Activated CD8-positive, alpha-beta T cell treated with anti-CD3 and anti-CD28 coated beads for 36 hours (primary cell): ENCODE results near the gene ANKRD23. TPM values are rescaled to one million over a fixed set of nuclear protein-coding genes. Genes with fewer than 3 reads are reported as not detected.
A peak's percentile ranks its signal among the peaks of the same experiment; 100 is the strongest.
"Not testable (repeated sequence)": the region's sequence is repeated elsewhere in the genome, so short reads cannot be mapped to it uniquely, and the experiment has no call there.

ENCODE experiments used
- ATAC-seq: fragments of 200-7000 bp; cut with Tn5 transposase; one replicate; pipeline ENCODE4 v1.10.0; 2021; ENCODE audit warnings: mild to moderate bottlenecking, moderate library complexity
- CTCF ChIA-PET: fragments of 350-600 bp; sonication (Branson Sonifier 250); formaldehyde crosslinking; loops from one replicate; lab custom pipeline; 2021; ENCODE audit warnings: antibody characterized with exemption; lab: Charles Lee
- POLR2A ChIA-PET: fragments of 350-600 bp; sonication (Branson Sonifier 250); formaldehyde crosslinking; loops from one replicate; lab custom pipeline; 2021; ENCODE audit warnings: antibody characterized with exemption; lab: Charles Lee
- DNase-seq: peaks from one replicate; pipeline ENCODE4 v3.0.0-alpha.2; 2020
- H3K27ac Mint-ChIP-seq: one replicate; pipeline ENCODE4 v1.8.0; 2021; ENCODE audit warnings: mild to moderate bottlenecking, mixed read lengths
- H3K27me3 Mint-ChIP-seq: one replicate; pipeline ENCODE4 v1.8.0; 2021; ENCODE audit warnings: mixed read lengths
- H3K36me3 Mint-ChIP-seq: one replicate; pipeline ENCODE4 v1.8.0; 2021; ENCODE audit warnings: low read depth, mixed read lengths
- H3K4me1 Mint-ChIP-seq: one replicate; pipeline ENCODE4 v1.8.0; 2021; ENCODE audit warnings: low read depth, mixed read lengths
- H3K4me3 Mint-ChIP-seq: one replicate; pipeline ENCODE4 v1.8.0; 2021; ENCODE audit warnings: mild to moderate bottlenecking, moderate library complexity, mixed read lengths
- H3K9me3 Mint-ChIP-seq: one replicate; pipeline ENCODE4 v1.8.0; 2021; ENCODE audit warnings: mixed read lengths
- intact Hi-C: fragments of 100-400 bp; cut with micrococcal nuclease; formaldehyde crosslinking; loops from one replicate; pipeline ENCODE4 v1.10.0; 2022
- total RNA-seq, 2 experiments: library from RNA; stranded (reverse); gene quantifications; one replicate each; pipeline ENCODE4 v1.2.3, GENCODE V29; 2021
- TF ChIP-seq, protein P1 (sequence below): fragments of 200-600 bp; IDR thresholded peaks from one replicate; pipeline ENCODE4 v1.8.0; 2022; ENCODE audit warnings: antibody characterized with exemption, mild to moderate bottlenecking

ANKRD23 gene
- total RNA-seq, 2 experiments from 2014 or later = 5.3 to 5.7 TPM

- Mint-ChIP-seq H3K27ac (no peak overlapping the region), H3K36me3 (peaks cover 14% of the 10 kb centered on the region), H3K4me1 (peaks cover 24% of the 10 kb centered on the region), H3K27me3 (no peaks in the 10 kb centered on the region), H3K4me3 (no peak overlapping the region), H3K9me3 (no peaks in the 10 kb centered on the region)
- DNase-seq (no peak), ATAC-seq (no peak)
- POLR2A ChIA-PET = interaction anchor here (1.6 kb wide), 1 partner anchor 32 kb away, joined by 4 read pairs; no protein-coding TSS in a partner anchor
- intact Hi-C loops = no loop called here
- CTCF ChIA-PET = interaction anchor here (1.9 kb wide), 1 partner anchor 88 kb away, joined by 10 read pairs; no protein-coding TSS in a partner anchor
- TF ChIP-seq, protein P1, sequence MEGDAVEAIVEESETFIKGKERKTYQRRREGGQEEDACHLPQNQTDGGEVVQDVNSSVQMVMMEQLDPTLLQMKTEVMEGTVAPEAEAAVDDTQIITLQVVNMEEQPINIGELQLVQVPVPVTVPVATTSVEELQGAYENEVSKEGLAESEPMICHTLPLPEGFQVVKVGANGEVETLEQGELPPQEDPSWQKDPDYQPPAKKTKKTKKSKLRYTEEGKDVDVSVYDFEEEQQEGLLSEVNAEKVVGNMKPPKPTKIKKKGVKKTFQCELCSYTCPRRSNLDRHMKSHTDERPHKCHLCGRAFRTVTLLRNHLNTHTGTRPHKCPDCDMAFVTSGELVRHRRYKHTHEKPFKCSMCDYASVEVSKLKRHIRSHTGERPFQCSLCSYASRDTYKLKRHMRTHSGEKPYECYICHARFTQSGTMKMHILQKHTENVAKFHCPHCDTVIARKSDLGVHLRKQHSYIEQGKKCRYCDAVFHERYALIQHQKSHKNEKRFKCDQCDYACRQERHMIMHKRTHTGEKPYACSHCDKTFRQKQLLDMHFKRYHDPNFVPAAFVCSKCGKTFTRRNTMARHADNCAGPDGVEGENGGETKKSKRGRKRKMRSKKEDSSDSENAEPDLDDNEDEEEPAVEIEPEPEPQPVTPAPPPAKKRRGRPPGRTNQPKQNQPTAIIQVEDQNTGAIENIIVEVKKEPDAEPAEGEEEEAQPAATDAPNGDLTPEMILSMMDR = no peak
These were observed 19.9 kb upstream of the ANKRD23 start for GRCh38 chr2:96863575-96864342.

DNA sequence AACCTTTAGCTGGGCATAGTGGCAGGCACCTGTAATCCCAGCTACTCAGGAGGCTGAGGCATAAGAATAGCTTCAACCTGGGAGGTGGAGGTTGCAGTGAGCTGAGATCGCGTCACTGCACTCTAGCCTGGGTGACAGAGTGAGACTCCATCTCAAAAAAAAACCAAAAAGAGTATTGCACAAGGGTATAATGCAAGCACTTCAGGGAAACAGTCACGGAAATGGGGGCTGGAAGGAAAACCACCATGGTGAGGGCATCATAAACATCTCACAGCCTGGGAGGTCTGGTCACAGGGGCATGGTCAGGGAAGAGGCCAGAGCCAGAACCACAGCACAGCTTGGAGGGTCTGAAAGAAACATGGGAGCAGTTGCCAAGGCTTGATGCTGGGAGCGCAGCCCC, 19.2 kb upstream of the ANKRD23 start:
- H3K4me3 Mint-ChIP-seq, H3K9me3 Mint-ChIP-seq, intact Hi-C loops, H3K27ac Mint-ChIP-seq, CTCF ChIA-PET, ATAC-seq, H3K27me3 Mint-ChIP-seq, DNase-seq: not testable (repeated sequence)
- peaks cover 14% of the 10 kb centered on the region for H3K36me3 Mint-ChIP-seq
- H3K4me1 Mint-ChIP-seq = peaks cover 24% of the 10 kb centered on the region
- POLR2A ChIA-PET = interaction anchor here (1.6 kb wide), 1 partner anchor 33 kb away, joined by 4 read pairs; no protein-coding TSS in a partner anchor

- peaks cover 21% of the 10 kb centered on the region for H3K4me1 Mint-ChIP-seq
- DNase-seq (no peak), ATAC-seq (no peak)
- H3K4me3 Mint-ChIP-seq = no peak overlapping the region
- intact Hi-C loops = no loop called here
- H3K27ac Mint-ChIP-seq = no peak overlapping the region
- H3K27me3 Mint-ChIP-seq = no peaks in the 10 kb centered on the region
- H3K9me3 Mint-ChIP-seq = no peaks in the 10 kb centered on the region
- POLR2A ChIA-PET = interaction anchor here (0.9 to 1.0 kb wide), 2 partner anchors 19 to 24 kb away, joined by 3 read pairs; no protein-coding TSS in a partner anchor
- TF ChIP-seq, protein P1 = no peak
- CTCF ChIA-PET = interaction anchor here (1.0 to 7.0 kb wide), 5 partner anchors 7 to 251 kb away, joined by 3 to 147 read pairs (median 8); partner anchors contain the start of gene ANKRD36
- peaks cover 10% of the 10 kb centered on the region for H3K36me3 Mint-ChIP-seq
These were observed 17.3 kb upstream of the ANKRD23 start for GRCh38 chr2:96861074-96861473.

GRCh38 chr2:96860065-96861029, 16.5 kb upstream of the ANKRD23 start:
- POLR2A ChIA-PET = interaction anchor here (0.6 to 1.0 kb wide), 3 partner anchors 18 to 29 kb away, joined by 3 read pairs; no protein-coding TSS in a partner anchor
- DNase-seq = peak; percentile 71
- Mint-ChIP-seq H3K27me3 (no peaks in the 10 kb centered on the region), H3K4me1 (peaks cover 21% of the 10 kb centered on the region), H3K4me3 (no peak overlapping the region), H3K27ac (peak overlapping the region; percentile 25), H3K9me3 (no peaks in the 10 kb centered on the region), H3K36me3 (peaks cover 6% of the 10 kb centered on the region)
- ATAC-seq = no peak
- intact Hi-C loops = no loop called here
- TF ChIP-seq, protein P1 = no peak
- CTCF ChIA-PET = interaction anchor here (1.1 to 7.0 kb wide), 5 partner anchors 8 to 252 kb away, joined by 4 to 147 read pairs (median 33); partner anchors contain the start of gene ANKRD36

DNA sequence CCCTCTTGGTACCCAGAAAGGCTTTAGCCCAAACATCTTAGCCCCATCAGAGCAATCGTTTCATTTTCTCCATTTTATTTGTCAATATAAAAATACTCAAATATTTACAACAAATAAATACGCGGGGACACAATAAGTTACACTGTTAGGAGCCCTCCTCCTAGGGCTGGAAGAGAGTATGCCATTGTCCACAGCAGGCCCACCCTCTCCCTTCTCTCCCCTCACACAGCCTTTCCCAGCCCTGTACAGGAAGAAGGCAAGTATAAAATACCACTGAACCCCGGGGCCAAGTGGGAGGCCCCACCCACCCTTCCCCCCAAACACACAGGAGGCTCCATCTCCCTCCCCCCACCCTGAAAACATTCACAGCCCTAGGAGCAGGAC, 15.9 kb upstream of the ANKRD23 start:
- intact Hi-C loops = loop anchor here (2.0 kb wide), 1 partner anchor 101 kb away; no protein-coding TSS in a partner anchor

More for the DNA sequence above, 15.9 kb upstream of the ANKRD23 start:
- DNase-seq = no peak
- Mint-ChIP-seq H3K27me3 (no peaks in the 10 kb centered on the region), H3K4me3 (peak overlapping the region; percentile 14), H3K27ac (peak overlapping the region; percentile 25), H3K36me3 (peaks cover 11% of the 10 kb centered on the region), H3K4me1 (peaks cover 26% of the 10 kb centered on the region), H3K9me3 (no peaks in the 10 kb centered on the region)
- ChIA-PET POLR2A (interaction anchor here (0.6 kb wide), 1 partner anchor 29 kb away, joined by 3 read pairs; no protein-coding TSS in a partner anchor), CTCF (interaction anchor here (2.2 to 7.0 kb wide), 4 partner anchors 80 to 253 kb away, joined by 8 to 147 read pairs (median 58); partner anchors contain the start of gene ANKRD36)
- TF ChIP-seq, protein P1 = no peak
- ATAC-seq = no peak
